ENCODE measurements around the gene FAM171A2. TPM values are rescaled to one million over a fixed set of nuclear protein-coding genes. Genes with fewer than 3 reads are reported as not detected.
A peak's percentile ranks its signal among the peaks of the same experiment; 100 is the strongest.

FAM171A2 gene
- total RNA-seq, 1 experiment from 2014 or later = 2.8 TPM

DNA sequence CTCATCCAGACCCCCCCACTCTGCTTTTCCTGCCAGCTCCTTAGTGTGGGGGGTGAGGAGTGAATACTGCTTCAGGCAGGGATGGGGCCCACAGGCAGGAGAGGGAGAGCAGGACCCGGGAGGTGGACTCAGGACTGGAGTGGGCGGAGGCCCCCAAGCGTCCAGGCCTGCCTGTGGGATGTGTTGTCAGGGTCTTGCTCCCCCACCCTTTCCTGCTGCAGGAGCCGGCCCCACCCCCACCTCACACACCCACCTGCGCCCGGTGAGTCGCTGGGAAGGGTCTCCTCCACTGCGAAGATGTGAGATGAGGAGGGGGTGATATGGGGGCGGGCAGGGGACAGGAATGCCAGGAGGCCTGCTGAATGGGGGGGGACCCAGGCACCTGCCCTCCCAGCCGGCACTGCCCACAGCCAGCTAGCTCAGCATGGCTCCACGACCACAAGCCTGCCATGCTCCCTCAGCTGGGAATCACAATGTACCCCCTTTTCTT lies 1.1 kb downstream of the FAM171A2 start:
- no peak for DNase-seq (ENCODE audit: extremely low read depth, low read depth)

DNA sequence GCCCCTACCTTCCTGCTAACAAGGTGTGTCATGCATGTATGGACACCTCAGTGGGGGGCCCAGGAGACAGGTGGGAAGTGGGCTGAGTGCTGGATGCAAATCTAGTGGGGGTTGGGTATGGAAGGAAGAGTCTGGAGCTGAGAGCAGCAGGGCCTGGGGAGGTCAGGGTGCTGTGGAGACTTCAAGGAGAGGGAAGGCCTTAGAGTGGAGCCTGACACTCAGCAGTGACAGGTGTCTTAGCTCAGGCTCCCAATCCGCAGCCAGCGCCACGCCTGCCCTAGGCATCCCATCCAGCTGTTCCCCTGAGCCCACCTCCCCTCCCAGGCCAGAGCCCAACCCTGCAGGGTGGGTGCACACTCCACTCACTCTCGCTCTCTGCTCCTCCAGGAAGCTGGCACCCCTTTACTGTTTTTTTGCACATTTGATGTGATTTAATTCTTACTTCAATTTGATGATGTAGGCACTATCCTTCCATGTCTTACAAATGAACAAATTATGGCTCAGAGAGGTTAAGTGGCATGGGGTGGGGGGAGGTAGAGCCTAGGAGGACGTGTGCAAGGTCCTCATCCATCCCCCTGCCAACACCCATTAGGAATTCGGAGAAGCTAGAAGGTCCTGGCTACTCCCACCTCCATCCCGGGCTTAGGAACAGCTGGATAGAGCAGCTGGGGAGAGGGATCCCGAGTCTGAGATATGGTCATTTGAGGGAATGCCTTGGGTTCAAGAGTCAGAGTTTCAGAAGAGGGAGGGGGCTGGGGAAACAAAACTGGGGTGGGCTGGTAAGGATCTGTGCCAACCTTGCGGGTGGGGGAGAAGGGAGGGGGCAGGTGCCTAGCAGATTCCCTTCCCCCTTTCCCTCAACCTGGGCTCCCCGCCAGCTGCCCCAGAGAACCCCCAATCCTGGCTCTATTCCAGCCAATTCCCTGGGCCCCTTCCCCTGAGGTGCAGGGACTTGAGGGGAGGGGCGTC lies 2.1 kb downstream of the FAM171A2 start:
- DNase-seq (ENCODE audit: extremely low read depth, low read depth) = no peak

DNA sequence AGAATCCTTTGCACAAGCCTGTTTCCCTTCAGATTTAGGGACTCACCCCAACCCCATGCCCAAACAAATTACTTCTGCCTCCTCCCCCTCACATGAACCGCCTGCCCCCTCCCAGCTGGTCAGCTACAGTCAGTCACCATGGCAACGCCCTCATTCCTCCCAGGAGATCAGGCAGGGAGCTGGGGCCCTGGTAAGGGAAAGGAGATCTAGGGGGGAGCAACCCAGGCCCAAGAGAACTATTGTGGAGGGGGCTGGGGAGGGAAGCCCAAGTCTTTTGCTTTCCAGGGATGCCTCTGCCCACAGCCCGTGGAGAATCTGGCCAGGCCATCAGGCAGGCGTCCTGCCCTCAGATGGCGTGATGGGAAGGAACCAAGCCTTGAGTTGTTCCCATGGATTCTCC lies 2.8 kb downstream of the FAM171A2 start:
- no peak for DNase-seq (ENCODE audit: extremely low read depth, low read depth)

DNA sequence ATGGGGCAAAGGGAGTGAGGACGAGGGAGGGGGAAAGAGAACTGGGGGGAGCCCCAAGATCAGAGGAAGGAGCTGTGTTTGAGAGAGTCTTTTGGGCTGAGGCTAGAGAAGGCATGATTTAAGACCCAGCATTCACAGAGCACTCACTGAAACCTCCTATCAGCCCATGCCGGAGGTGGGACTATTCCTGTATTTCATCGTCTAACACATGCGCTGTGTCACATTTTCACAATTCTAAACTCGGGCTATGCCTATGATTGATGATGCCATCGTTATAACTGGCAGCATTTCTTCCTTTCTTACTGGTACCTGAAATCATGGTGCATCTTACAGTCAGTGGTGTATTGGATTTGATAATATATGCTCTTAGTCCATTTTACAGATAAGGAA lies 3.5 kb downstream of the FAM171A2 start:
- no peak for DNase-seq (ENCODE audit: extremely low read depth, low read depth)

DNA sequence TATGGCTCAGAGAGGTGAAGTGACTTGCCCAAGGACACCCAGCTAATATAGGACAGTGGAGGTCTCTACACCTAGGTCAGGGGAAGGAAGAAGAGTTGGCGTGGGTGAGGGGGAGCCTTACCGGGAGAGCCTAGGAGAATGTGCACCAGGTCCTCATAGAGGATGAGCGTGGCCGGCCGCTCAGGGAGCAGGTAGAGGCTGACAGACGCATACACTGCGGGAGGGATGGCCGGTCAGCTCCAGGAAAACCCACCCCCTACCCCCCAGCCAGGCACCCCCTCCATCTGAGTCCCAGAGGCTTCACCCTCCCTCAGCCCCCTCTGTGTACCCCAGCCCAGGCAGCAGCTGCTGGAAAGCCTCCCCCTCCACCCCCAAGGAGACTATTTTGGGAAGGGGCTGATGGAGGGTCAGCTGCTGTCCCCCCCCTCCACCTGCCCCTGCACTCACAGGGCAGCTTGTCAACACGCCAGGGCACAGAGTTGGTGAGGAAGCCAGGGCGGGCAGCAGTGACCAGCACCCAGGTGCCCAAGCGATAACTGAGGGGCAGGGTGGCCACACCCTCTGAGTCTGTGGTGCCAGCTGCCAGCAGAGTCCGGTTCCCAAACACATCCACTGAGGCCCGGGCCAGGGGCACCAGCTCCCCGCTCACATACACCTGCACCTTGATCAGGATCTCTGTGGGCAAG lies 4.1 kb downstream of the FAM171A2 start:
- DNase-seq (ENCODE audit: extremely low read depth, low read depth) = no peak

DNA sequence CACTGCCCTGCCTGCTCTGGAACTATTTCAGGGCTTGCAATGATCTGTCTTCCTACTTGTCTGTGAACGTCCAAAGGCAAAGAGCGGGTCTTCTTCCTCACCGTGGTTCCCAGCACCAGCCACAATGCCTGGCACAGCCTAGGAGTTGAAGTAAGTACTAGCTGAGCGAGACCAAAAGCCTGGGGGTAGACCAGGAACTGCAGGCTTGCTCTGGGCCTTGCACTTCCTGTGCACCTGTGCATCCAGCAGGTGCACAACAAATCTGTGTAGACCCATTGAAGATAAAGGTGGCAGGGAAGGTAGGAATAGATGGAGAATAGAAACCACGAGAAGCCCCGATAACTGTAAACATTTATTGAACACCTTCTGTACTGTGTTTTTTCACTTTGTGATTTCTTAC lies 4.6 kb downstream of the FAM171A2 start:
- DNase-seq (ENCODE audit: extremely low read depth, low read depth) = no peak

DNA sequence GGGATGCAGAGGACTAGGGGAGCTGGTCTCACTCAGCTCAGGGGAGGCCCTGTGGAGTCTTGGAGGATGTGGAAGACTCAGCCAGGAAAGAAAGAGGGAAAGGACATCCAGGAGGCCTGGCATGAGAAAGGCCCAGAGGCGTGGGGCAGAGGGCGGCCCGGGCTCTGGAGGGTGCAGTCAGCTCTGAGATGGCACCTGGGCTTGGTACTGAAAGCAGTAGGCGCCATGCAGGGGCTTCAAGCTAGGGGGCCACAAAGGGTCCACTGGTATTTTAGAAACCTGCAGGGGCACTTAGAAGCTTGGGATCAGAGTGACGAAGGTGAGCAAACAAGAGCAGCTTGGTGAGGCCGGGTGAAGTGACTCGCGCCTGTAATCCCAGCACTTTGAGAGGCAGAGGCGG lies 5.6 kb downstream of the FAM171A2 start:
- DNase-seq (ENCODE audit: extremely low read depth, low read depth) = no peak

DNA sequence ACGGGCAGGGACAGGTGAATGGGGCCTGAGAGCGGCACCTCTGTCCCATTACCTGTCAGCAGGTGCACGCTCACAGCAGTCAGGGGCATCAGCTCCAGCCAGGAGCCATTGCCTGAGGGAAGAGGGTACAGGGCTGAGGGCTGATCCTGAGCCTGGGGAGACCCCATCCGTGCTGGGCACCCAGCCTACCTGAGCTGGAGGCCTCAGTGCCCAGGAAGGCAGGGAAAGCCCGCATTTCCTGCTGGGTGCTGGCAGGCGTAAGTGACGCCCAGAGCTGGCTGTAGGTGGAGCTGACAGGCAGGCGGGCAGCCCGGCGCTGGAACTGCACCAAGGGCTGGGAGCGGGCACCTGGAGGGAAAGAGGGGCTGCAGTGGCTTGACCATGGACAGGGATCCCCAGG lies 7.4 kb downstream of the FAM171A2 start:
- no peak for DNase-seq (ENCODE audit: extremely low read depth, low read depth)

DNA sequence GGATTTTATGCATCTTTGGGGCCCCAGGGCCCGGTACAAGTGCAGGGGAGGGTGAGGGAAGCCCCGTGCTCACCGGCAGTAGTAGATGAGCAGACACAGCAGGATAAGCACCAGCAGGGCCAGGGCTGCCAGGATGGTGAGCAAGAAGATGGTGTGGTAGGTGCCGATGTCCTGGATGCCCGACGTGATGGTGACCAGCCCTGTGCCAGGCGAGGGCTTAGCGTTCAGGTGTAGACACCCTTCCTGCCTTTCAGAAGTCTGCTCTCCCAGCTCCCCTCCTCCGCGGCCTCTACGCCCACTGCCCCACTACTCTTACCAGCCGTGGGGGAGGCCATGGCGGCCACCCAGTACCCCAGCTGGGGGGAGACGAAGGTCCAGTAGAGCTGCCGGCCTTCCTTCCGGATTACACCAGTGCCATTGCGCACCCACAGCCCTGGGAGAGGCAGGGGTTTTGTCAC lies 8.0 kb downstream of the FAM171A2 start:
- no peak for DNase-seq (ENCODE audit: extremely low read depth, low read depth)

DNA sequence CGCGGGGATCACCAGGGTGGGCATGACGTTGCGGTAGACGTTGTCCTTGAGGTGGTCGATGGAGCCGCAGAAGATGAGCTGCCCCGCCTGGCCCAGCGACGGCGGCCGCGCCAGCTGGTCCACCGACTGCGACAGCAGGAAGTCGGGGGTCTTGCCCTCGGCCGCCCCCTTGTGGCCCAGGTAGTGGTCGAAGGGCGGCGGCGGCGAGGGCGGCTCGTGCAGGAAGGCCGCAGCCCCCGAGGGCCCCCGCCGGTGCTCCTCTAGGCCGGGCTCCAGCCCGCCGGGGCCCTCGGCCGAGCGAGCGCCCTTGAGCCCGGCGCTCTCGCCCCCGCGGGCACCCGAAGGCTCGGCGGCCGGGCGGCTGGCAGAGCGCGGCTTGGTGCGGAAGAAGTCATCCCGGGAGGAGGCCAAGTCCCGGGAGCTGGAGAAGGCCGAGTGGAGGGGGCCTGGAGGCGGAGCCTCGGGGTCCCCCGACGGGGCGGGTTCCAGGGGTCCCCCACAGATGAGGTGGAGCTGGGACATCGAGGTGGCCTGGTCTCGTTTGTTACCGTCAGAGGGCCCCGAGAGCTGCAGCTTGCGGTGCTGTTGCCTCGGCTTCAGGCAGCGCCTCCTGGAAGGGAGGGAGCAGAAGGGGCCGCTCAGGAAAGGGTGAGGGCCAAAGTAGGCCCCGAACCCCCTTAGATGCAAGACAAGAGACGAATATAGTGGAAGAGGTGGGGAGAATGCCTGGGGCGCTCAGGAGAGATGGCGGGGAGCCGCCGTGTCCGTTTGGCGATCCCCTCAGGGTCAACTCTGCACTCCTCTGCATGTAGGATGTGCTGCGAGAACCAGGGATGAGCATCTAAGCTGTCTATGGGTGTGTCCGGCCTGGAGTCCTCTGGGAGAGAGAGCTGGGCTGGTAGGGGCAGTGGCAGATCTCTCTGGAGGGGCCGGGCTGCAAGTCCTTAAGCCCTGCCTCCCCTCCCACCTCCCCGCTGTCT lies 8.8 kb downstream of the FAM171A2 start:
- DNase-seq (ENCODE audit: extremely low read depth, low read depth) = no peak

DNA sequence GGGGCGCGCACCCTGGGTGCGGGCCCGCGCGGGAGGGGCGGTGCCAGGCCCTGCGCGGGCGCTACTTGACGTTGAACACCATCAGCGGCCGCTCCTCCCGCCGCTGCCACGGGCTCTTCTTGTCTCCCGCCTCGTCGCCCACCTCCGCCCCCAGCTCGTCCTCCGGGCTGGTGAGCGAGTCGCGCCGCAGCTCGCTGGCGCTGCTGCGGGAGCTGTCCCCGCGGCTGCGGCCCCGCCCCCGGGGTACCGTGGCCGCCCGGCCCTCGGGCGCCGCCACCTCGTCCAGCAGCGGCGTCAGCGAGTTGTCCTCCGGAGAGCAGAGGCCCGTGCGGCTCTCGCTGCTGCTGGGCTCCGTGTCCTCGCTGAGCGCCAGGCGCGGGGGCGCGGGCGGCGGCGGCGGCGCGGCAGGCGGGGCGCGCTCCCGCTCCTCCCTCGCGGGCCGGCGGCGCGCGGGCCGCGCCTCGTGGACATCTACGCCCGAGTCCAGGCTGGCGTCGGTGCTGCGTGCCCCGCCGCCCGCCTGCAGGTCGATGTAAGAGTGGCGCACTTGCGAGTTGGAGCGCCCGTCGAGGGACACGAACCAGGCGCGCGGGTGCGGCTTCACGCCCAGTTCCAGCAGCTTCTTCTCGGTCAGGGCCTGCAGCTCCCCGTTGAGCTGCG lies 9.9 kb downstream of the FAM171A2 start:
- DNase-seq (ENCODE audit: extremely low read depth, low read depth) = peak; percentile 22

DNA sequence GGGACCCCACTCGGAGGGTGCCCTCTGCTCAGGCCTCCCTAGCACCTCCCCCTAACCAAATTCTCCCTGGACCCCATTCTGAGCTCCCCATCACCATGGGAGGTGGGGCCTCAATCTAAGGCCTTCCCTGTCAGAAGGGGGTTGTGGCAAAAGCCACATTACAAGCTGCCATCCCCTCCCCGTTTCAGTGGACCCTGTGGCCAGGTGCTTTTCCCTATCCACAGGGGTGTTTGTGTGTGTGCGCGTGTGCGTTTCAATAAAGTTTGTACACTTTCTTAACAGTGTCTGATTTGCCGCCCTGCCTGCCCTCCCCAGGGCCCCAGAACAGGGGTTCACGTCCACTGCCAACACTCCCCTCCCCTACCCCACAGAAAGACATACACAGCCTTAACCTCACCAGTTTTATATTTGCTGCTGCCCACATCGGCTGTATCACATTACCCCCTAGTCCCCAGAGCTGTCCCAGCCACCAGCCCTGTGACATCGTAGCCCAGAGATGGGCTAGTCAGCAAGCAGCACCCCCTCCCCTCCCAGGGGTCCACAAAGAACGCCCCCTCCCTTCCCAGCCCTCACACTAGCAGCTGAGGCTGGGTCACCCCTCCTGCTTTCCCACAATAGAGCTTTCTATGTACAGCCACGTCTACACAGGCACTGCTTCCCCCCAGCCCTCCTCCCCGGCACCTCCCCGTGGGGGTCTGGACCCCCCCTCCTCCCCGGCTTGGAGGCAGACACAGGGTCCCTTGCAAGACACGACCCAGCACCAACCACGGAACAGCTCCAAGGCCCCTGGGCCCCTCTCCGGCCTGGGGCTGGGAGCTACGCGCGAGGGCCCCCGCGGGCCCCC lies 10.6 kb downstream of the FAM171A2 start:
- DNase-seq (ENCODE audit: extremely low read depth, low read depth) = no peak

DNA sequence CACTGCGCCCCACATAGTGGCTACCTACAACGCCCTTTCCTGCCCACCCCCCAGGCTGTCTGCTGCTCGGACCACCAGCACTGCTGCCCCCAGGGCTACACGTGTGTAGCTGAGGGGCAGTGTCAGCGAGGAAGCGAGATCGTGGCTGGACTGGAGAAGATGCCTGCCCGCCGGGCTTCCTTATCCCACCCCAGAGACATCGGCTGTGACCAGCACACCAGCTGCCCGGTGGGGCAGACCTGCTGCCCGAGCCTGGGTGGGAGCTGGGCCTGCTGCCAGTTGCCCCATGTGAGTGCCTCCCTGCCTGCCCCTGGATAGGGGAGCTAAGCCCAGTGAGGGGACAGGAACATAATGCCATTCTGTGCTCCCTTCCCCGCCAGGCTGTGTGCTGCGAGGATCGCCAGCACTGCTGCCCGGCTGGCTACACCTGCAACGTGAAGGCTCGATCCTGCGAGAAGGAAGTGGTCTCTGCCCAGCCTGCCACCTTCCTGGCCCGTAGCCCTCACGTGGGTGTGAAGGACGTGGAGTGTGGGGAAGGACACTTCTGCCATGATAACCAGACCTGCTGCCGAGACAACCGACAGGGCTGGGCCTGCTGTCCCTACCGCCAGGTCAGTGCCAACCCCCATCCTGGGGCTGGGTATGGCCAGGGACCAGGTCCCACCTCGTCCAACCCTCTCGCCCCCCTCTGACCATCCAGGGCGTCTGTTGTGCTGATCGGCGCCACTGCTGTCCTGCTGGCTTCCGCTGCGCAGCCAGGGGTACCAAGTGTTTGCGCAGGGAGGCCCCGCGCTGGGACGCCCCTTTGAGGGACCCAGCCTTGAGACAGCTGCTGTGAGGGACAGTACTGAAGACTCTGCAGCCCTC lies 11.5 kb downstream of the FAM171A2 start:
- DNase-seq (ENCODE audit: extremely low read depth, low read depth) = no peak

DNA sequence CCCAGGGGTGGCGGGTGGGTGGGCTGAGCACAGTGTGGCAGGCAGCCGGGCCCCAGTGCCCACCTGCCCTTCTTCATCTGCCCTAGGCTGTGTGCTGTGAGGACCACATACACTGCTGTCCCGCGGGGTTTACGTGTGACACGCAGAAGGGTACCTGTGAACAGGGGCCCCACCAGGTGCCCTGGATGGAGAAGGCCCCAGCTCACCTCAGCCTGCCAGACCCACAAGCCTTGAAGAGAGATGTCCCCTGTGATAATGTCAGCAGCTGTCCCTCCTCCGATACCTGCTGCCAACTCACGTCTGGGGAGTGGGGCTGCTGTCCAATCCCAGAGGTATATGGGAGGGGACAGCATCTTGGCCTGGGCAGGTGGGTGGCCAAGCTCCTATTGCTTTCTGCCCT lies 12.2 kb downstream of the FAM171A2 start:
- no peak for DNase-seq (ENCODE audit: extremely low read depth, low read depth)

DNA sequence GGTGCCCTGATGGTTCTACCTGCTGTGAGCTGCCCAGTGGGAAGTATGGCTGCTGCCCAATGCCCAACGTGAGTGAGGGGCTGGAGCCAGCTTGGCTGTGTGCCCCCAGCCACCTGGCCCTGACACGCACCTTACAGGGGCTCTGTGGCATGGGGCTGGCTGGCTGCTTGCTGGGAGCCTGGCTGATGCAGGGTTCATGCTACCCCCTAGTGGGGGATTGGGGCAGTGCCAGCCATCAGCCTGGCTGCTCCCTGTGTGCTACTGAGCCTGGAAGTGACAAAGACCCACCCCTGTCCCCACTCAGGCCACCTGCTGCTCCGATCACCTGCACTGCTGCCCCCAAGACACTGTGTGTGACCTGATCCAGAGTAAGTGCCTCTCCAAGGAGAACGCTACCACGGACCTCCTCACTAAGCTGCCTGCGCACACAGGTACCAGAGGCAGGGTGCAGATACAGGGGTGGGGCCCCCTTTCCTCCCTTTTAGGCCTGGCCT lies 12.9 kb downstream of the FAM171A2 start:
- DNase-seq (ENCODE audit: extremely low read depth, low read depth) = peak; percentile 59

DNA sequence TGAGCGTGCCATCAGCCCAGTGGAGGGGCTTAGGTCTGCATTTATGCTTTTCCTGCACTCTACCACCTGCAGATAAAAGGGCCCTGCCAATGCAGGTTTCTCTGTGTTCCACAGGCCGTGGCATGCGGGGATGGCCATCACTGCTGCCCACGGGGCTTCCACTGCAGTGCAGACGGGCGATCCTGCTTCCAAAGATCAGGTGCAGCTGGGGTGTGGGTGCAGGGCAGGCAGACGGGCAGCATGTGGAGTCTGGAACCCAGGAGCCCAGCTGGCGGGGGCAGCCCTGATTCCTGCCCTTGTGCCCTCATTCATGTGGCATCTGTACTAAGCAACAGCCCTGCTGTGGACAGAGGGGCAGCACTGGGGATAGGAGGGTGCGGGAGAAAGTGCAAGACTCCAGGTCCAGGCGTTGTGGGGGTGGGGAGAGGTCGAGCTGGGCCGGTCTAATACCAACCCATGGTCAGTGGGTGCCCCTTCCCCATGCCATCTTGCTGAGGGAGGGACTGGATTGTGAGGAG lies 14.0 kb downstream of the FAM171A2 start:
- no peak for DNase-seq (ENCODE audit: extremely low read depth, low read depth)

DNA sequence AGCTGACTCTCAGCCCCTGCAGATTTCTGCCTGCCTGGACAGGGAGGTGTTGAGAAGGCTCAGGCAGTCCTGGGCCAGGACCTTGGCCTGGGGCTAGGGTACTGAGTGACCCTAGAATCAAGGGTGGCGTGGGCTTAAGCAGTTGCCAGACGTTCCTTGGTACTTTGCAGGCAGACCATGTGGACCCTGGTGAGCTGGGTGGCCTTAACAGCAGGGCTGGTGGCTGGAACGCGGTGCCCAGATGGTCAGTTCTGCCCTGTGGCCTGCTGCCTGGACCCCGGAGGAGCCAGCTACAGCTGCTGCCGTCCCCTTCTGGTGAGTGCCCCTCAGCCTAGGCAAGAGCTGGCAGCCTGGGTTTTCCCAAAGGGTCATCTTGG lies 14.7 kb downstream of the FAM171A2 start:
- DNase-seq (ENCODE audit: extremely low read depth, low read depth) = no peak

All from NCI-H460 (cell line).